Fibroblast of skin of abdomen (primary cell): ENCODE results near the gene C3orf20.

Experiments
- DNase-seq: peaks from one replicate; pipeline ENCODE4 v3.0.0-alpha.2; 2013

C3orf20 gene

DNA sequence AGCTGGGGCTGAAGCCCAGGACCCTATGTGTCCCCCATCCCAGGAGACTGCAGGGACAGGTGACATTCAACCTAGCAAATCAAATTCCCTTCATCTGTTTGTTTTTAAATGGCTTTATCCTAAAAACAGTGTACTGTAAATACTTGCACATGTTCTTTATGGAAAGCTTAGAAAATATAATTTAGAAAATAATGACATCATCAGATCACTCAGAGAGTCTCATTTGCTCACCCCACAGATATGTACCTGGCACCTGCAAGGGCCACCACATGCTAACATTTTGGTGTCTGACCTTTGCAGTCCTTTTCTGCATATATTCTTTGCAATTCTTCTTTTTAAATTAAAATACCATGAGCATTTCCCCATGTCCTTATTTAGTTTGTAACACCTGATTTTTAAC, 85.2 kb downstream of the C3orf20 start:
- DNase-seq: no peak

DNA sequence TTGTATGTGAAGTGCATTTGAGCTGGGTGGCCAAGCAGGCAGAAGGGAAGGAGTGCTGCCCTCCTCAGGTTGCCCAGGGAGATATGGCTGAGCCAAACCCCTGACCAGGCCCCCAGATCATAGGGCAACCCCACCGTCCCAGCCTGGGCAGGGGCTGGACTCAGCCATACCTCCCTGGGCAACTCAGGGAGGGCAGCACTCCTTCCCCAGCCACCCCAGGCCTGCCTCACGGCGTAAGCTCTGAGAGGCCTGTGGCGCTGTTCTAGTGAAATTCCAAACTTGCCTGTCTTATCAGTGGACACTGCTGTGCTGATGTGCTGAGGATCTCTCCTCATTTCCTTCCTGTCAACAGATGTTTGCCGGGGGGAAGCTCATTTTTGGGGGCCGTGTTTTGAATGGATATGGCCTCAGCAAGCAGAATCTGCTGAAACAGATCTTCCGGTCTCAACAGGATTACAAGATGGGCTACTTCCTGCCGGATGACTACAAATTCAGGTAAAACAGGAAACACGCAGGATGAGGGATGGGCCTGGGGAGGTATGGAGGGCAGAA, 86.3 kb downstream of the C3orf20 start:
- DNase-seq: no peak

DNA sequence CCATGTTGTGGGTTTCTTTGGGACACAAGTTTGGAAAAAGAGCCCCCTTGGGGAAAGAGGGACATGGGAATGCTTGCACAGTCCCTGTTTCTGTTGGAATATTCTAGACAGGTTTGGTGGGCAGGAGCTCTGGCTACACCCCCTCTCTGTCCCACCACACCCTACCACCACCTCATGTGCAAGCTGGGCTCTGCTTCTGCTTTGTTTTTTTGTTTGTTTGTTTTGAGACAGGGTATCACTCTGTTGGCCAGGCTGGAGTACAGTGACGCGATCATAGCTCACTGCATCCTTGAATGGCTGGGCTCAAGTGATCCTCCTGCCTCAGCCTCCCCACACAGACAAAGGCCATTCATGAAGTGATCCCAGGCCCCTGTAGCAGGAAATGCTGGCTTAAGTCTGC, 86.9 kb downstream of the C3orf20 start:
- no peak for DNase-seq

GRCh38 chr3:14762701-14763100, 87.8 kb downstream of the C3orf20 start:
- DNase-seq: no peak

- DNase-seq: peak; percentile 18
Observed at GRCh38 chr3:14764331-14765059, 89.6 kb downstream of the C3orf20 start.

GRCh38 chr3:14765060-14765400, 90.1 kb downstream of the C3orf20 start:
- DNase-seq: no peak

DNA sequence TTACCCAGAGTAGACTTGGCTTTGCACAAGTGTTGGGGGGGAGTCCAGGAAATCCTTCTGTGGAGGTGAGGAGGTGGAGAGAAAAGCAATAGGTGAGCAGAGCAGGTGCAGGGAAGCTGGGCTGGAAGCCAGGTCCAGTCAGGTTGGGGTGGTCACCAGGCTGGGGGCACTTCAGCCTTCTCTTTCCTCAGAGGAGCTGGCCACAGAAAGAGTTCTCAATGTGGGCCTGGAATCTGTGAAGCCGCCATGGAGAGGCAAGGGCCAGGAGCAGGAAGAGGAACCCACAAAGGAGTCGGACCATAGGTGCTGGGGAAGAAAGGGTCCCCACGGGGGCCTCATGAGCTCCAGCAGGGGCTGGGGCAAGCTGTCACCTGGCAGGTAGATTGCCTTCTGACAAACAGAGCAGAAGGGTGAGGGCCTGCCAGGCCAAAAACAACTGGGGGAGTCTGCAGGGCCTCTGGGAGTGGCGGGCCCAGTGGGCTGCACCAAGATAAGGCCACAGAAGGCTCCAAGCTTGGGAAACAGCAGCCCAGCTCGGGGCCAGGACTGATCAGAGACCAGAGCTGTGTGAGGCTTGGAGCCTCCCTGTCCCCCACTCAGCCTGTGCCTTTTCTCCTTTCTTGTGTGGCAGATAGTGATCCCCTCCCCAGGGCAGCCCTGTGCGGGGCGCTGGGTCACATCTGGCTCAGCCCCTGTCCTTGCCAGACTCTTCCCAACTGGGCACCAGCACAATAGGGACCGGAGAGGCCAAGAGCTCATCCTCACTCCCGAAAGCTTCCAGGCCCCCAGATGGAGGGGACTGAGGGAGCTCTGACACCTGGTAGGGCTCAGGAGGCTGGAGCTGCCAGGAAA, 90.9 kb downstream of the C3orf20 start:
- DNase-seq: no peak

GRCh38 chr3:14766428-14767244, 91.7 kb downstream of the C3orf20 start:
- DNase-seq: no peak

GRCh38 chr3:14767245-14768051, 92.5 kb downstream of the C3orf20 start:
- DNase-seq: no peak

DNA sequence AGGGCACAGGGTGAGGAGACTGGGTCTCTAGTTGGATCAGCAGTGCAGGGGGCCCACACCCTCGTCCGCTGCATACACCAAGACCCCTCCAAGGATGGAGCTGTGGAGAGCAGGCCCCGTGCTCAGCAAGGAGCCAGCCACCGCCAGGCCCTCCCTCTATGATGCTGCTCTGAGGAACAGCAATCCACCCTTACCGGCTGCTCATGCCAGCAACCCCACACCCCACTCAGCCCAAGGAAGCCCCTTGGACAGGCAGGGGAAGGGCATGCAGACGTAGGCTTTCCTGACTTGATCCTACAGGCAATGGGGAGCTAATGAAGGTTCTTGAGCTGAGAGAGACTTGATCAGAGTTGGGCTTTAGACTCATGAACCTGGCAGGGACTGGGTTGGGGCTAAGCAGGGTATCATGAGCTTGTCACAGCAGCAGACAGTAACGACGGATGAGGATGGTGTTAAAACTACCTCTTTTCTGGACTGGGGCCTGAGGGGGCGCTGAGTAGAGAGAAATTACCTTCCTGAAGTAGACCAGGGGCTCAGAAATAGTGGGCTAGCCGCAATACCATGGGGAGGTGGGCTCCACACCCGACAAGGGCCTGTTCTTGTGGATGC, 93.3 kb downstream of the C3orf20 start:
- DNase-seq: no peak

- no peak for DNase-seq
Observed at GRCh38 chr3:14768881-14769280, 93.9 kb downstream of the C3orf20 start.

DNA sequence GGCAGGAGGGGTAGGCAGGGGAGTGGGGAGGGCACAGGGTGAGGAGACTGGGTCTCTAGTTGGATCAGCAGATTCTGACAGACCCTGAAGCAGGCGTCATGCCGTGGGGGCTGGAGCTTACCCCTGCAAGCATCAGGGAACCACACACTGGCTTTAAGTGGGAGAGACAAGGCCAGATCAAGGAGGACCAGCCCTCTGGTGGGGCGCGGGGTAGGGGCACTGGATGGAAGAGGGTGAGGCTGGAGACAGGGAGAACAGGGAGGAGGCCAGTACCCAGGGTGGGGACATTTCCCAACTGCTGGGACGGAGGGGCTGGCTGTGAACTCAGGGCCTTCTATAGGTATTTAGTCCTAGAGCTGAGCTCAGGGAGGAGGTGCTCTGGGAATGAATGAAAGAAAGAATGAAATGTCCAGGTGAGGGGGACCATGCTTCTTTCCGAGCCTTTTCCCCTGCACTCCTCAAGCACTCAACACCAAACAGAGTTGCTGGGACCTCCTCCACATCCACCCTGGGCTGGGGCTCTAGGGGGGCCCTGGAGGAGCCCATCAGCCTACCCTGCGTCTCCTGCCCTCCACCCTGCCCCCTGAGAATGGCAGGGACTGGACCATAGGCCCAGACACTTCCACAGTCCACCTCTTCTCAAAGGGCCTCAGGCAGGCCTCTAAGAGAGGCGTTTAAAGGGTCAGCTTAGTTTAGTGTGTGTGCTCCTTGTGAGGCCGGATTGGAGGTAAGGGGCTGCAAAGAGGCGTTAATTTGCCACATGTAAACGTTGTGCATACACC, 94.8 kb downstream of the C3orf20 start:
- no peak for DNase-seq

GRCh38 chr3:14770591-14770990, 95.7 kb downstream of the C3orf20 start:
- DNase-seq: no peak

DNA sequence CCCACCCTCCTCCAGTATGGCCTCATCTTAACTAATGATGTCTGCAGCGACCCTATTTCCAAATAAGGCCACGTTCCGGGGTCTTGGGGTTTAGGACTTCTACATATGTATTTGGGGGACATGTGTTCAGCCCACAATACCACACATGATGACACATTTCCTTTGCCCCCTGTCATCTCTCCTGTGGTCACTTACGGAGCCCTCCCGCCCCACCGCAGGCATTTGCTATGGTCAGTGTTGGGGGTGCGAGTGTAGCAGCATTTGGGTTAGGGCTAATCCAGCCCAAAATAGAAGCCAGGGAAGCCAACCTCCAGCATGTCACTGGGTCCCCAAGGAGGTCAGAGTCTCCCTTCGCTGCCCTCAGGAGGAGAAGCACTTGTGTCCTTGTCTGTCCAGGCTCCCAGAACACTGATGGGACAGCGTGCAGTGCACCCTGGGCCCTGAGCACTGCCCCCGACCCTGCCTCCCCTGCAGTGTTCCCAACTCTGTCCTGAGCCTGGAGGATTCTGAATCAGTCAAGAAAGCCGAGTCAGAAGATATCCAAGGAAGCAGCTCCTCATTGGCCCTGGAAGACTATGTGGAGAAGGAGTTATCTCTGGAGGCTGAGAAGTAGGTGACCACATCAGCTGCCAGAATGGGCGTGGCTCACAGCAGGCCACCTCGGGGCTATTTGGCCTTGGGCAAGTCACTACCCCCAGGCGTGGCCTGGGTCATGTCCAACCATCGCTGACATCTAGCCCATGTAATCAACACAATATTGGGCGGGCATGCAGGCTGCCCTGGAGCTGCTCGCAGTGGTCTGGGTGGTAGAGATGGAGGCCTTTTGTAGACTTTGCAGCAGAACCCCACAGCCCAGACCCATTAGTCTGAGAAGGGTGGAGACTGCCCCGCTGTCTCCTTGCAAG, 96.9 kb downstream of the C3orf20 start:
- no peak for DNase-seq

DNA sequence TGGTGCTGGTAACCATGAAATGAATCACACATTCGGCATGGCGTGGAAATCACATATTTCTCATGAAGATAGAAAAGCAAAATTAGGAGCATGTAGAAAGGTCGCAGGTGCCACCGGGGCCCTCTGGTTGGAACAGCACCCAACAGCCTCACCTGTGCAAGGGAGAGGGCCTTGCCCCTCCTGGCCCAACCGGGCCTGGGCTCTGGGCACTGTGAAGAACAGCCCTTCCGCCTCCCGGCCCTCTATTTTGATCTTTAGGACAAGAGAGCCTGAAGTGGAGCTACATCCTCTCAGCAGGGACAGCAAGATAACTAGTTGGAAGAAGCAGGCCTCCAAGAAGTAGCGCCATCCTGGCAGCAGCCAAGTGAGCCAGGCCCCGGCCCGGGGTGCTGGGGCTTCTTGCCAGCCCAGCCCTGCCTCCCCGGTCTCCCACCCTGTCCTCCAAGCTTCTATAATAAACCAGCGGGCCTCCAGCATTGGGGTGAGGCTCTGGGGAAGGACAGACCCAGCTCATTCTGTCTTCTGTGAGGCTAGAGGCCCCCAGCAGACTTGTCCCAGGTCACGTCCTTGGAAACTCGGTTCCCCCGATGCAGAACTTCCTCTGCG, 97.7 kb downstream of the C3orf20 start:
- DNase-seq: no peak

DNA sequence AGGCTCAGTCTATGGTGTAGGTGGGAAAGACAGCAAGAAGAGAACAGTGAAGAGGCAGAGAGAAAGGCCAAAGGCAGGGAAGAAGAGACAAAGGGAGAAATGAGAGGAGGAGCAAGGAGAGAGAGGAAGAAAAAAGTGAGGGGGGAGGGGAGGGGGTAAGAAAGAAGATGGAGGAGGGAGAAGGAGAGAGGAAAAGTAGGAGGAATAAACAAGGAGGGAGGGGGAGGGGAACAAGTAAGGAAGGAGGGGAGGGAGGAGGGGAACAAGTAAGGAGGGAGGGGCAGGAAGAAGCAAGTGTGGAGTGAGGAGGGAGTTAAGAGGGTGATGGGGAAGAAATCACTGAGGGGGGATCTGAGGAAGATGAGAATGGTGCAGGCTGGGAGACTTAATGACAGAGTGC, 98.3 kb downstream of the C3orf20 start:
- DNase-seq: no peak

GRCh38 chr3:14773691-14774128, 98.8 kb downstream of the C3orf20 start:
- no peak for DNase-seq

GRCh38 chr3:14774431-14774830, 99.5 kb downstream of the C3orf20 start:
- DNase-seq: no peak

- DNase-seq: no peak
Observed at GRCh38 chr3:14775011-14775410, 100.1 kb downstream of the C3orf20 start.
